HG03103 (cell line): Measurements from ENCODE around the gene OR5P2.
"Not testable (repeated sequence)": the region's sequence is repeated elsewhere in the genome, so short reads cannot be mapped to it uniquely, and the experiment has no call there.

Source experiments
- ATAC-seq: cut with Tn5 transposase; IDR thresholded peaks from one replicate; pipeline ENCODE4 v1.9.1; 2021; ENCODE audit warnings: low read depth; ENCODE audit not compliant: unreplicated experiment

OR5P2 gene

DNA sequence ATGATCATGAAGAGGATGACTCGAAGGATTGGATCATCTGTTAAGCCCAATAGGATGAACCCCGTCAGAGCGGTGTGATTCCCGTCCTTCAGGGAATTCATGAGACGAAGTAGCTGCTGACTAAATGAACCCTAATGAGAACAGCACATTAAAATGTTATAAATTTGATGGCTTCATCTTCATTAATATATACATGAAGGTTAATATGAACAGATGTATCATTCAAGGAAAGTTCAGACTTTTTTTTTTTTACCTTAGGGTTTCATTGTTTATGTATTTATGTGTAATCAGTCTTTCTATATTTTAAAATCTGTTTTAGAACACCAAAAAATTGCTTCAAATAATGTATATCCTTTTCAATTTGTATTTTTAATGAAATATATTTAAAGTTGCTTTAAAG lies at the start of gene OR5P2:
OR5P2 (minus strand) TSS at position 101 of the 400 bp plus-strand sequence; CDS start at position 101, 0 bp downstream.
- ATAC-seq: no peak

- no peak for ATAC-seq
These were observed 49.3 kb upstream of the OR5P2 start for GRCh38 chr11:7846003-7846402.

- ATAC-seq: no peak
These were observed 48.2 kb upstream of the OR5P2 start for GRCh38 chr11:7844986-7845385.

- ATAC-seq: no peak
These were observed 47.8 kb upstream of the OR5P2 start for GRCh38 chr11:7844521-7844920.

DNA sequence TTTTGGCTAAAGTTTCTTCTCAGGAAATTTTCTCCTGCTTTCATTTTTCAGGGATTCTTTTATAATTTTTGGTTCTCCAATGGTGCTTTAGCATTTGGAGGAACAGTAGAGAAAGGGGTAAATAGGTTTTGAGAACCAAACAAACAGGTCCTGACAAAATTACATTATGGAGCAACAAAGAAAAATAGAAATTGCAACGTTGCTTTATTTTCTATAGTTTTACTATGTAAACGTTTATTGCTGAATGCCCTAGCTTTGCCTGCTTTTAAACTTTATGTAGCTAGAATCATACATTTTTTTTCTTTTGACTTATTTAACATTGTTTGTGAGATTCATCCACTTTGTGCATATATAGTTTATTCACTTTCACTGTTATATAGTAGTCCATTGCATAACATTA lies 43.8 kb upstream of the OR5P2 start:
- ATAC-seq: no peak

DNA sequence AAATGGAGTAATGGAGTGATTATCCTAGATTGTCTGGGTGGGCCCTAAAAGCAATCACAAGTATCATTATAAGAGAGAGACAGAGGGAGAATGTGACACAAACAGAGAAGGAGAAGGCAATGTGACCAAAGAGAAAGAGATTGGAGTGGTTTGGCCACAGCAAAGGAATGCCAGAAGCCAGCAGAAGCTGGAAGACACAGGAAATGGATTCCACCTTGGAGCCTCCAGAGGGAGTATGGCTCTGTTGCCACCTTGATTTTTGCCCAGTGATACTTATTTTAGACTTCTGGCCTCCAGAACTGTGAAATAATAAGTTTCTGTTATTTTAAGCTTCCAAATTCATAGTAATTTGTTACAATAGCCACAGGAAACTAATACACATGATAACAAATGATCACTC lies 36.8 kb upstream of the OR5P2 start:
- ATAC-seq: no peak

- ATAC-seq: no peak
These were observed 34.0 kb upstream of the OR5P2 start, which contains the start of gene OR5P3 for GRCh38 chr11:7830740-7831139. Gene OR5P3 (minus strand): TSS chr11:7830840.

DNA sequence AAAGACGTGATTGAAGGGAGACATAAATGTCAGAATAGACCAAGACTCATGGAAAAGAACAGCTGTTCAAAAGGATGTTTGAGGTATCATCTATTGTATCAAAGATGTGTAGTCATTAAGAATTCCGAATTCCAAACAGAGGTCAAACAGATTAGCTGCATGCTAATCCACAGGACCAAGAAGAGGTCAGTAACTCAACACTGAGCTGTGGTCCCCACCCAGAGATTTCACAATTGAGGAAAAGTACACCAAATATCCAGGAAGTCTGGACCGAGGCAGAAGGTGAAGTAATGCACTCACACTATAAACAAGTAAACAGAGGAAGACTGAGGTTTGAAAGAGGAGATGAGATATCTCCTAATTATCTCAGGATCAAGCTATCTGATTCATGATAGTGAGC lies 29.6 kb upstream of the OR5P2 start:
- ATAC-seq: no peak

- ATAC-seq: not testable (repeated sequence)
These were observed 23.7 kb upstream of the OR5P2 start for GRCh38 chr11:7820417-7820816.

DNA sequence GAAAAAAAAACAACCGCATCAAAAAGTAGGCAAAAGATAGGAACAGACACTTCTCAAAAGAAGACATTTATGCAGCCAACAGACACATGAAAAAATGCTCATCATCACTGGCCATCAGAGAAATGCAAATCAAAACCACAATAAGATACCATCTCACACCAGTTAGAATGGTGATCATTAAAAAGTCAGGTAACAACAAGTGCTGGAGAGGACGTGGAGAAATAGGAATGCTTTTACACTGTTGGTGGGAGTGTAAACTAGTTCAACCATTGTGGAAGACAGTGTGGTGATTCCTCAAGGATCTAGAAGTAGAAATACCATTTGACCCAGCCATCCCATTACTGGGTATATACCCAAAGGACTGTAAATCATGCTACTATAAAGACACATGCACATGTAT lies 18.2 kb upstream of the OR5P2 start:
- not testable (repeated sequence) for ATAC-seq

DNA sequence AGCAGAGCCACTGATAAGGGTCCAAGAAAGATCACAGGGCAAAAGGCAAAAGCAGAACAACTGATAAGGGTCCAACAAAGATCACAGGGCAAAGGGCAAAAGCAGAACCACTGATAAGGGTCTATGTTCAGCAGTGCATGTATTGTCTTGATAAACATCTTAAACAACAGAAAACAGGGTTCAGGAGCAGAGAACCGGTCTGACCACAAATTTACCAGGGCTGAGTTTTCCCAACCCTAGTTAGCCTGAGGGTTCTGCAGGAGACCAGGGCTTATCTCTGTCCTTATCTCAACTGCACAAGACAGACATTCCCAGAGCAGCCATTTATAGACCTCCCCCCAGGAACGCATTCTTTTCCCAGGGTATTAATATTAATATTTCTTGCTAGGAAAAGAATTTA lies 13.6 kb upstream of the OR5P2 start:
- ATAC-seq: not testable (repeated sequence)

DNA sequence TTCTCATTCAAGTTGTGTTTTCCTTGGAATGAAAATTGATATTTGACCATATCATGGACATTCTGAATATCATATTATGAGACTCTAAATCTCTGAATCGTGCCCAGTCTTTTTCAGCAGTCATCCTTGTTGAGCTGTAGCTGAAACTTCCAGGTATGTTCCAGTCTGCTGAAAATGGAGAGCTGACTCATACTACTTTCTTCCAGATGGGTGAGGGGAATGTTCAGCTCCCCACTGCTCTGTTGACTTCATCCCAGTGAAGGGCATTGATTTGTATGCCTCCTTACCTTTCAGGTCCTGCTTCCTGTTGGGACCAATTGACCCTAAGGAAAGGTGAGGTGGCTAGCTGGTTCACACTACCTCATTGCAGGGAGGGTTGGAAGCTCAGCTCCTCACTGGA lies 3.5 kb downstream of the OR5P2 start:
- ATAC-seq: no peak

DNA sequence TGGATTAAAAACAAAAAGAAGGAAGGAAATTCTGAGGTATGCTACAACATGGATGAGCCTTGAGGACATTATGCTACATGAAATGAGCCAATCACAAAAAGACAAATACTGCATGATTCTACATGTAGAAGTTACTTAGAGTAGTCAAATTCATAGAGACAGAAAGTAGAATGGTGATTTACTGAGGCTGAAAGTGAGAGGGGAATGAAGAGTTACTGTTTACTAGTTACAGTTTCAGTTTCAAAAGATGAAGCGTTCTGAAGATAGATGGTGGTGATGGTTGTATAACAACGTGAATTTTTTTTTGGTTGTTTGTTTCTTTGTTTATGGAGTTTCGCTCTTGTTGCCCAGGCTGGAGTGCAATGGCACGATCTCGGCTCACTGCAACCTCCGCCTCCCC lies 9.5 kb downstream of the OR5P2 start:
- ATAC-seq: peak; percentile 100

GRCh38 chr11:7775689-7776088 lies 21.1 kb downstream of the OR5P2 start:
- ATAC-seq: no peak

DNA sequence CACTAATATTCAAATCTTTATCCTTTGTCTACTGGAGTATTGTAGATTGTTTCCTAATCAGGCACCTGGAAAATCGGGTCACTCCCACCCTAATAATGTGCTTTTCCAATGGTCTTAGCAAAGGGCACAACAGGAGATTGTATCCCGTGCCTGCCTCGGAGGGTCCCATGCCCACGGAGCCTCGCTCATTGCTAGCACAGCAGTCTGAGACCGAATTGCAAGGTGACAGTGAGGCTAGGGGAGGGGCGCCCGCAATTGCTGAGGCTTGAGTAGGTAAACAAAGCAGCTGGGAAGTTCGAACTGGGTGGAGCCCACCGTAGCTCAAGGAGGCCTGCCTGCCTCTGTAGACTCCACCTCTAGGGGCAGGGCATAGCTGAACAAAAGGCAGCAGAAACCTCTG lies 32.4 kb downstream of the OR5P2 start:
- ATAC-seq: not testable (repeated sequence)

DNA sequence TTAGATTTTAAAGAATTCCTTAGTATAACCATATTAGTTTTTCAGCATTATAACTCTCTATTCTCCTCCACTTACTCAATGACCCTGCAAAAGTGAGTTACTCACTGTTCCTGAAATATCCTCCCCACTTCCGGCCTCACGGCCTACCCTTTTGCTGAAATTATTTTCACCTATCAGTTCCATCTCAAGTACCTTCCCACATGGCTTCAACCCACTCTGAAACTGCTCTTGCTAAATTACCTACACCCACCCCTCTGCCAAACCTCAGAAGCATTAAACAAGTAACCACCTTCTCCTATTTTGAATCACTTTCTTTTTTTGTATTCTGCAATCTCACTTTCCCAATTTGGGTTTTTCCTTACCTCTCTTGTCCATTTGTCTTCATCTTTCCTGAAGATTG lies 37.7 kb downstream of the OR5P2 start:
- no peak for ATAC-seq

- no peak for ATAC-seq
These were observed 47.3 kb downstream of the OR5P2 start for GRCh38 chr11:7749456-7749855.
